ENCODE measurements around the gene MAPK11.

- TF ChIP-seq POLR2AphosphoS5 (IDR thresholded peaks at IDR 0.05), result no peak
- TF ChIP-seq, protein P1, sequence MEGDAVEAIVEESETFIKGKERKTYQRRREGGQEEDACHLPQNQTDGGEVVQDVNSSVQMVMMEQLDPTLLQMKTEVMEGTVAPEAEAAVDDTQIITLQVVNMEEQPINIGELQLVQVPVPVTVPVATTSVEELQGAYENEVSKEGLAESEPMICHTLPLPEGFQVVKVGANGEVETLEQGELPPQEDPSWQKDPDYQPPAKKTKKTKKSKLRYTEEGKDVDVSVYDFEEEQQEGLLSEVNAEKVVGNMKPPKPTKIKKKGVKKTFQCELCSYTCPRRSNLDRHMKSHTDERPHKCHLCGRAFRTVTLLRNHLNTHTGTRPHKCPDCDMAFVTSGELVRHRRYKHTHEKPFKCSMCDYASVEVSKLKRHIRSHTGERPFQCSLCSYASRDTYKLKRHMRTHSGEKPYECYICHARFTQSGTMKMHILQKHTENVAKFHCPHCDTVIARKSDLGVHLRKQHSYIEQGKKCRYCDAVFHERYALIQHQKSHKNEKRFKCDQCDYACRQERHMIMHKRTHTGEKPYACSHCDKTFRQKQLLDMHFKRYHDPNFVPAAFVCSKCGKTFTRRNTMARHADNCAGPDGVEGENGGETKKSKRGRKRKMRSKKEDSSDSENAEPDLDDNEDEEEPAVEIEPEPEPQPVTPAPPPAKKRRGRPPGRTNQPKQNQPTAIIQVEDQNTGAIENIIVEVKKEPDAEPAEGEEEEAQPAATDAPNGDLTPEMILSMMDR (IDR thresholded peaks at IDR 0.05), result no peak
- no peak for TF ChIP-seq POLR2A (IDR thresholded peaks at IDR 0.05)
- no peak for TF ChIP-seq EP300 (IDR thresholded peaks at IDR 0.05)
Observed at GRCh38 chr22:50268655-50269113, 1.5 kb downstream of the MAPK11 start.
